Measurements from ENCODE around the gene CCNG2.
A peak's percentile ranks its signal among the peaks of the same experiment; 100 is the strongest.

Gene CCNG2

GRCh38 chr4:77147079-77147782 lies 9.8 kb upstream of the CCNG2 start:
- no peak for DNase-seq (ENCODE audit: low spot score)

- DNase-seq (ENCODE audit: low spot score), result no peak
These were observed 8.9 kb upstream of the CCNG2 start for GRCh38 chr4:77148078-77148477.

DNA sequence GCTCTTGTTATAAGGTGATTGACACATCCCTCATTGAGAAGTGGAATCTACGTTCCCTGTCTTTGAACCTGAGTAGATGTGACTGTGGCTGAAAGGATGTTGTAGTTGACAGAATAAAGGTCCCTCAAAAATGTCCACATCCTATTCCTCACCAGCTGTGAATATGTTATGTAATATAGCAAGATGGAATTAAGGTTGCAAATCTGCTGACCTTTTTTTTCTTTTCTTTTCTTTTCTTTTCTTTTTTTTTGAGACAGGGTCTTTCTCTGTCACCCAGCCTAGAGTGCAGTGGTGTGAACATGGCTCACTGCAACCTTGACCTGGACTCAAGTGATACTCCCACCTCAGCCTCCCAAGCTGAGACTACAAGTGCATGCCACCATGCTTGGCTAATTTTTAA lies 7.2 kb upstream of the CCNG2 start:
- DNase-seq (ENCODE audit: low spot score), result no peak

DNA sequence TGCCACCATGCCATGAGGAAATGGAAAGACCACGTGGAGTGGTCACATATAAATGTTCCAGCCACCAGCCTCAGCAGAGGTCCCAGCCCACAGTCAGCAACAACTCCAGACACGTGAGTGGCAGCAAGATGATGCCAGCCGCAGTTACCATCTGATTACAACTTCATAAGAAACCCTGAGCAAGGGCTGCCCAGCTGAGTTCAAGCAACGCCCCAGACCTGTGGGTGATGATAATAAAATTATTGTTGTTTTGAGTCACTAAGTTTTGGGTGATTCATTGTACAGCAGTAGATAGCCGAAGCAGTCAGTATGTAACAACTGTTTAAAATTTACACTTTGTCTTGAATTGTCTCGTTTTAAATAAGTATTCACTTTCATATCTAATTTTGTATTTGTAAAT lies 5.8 kb upstream of the CCNG2 start:
- DNase-seq (ENCODE audit: low spot score), result peak; percentile 15

DNA sequence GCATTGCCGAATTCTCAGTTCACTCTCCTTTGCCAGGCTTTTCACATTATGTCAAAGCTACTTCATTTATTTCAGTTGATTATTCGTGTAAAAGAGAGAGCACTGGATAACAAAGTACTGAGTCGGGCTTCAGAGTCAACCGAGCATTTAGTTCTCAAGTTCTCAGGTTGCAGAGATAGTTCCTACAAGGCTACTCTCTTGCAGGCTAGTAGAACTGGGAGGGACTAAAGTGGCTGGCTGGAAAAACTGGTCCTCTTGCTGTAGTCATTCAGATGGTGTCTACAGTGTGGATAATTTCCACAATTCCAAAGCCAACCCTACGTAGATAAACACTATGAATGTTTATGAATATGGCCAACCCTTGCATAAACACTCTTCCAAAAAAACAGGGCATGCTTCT lies 4.6 kb upstream of the CCNG2 start:
- no peak for DNase-seq (ENCODE audit: low spot score)

GRCh38 chr4:77153006-77153405 lies 4.0 kb upstream of the CCNG2 start:
- DNase-seq (ENCODE audit: low spot score), result no peak

DNA sequence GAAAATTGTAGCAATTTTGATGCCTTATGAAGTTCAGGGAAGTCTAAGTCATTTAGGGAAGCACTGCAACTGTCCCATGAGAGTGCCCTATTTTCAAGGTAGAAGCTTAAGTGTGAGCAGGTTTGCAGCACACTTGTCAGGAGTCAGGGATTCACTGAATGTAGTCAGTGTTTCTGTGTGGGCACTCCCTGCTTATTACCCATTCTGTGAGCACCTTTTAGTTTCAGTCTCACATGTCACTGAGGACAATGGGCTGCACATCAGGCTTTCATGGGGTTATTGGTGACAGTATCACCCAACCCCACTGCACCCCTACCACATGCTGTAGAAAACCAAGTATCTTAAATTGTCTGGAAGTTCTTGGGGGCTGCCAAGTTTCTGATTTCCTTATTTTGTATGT lies 2.9 kb upstream of the CCNG2 start:
- no peak for DNase-seq (ENCODE audit: low spot score)

DNA sequence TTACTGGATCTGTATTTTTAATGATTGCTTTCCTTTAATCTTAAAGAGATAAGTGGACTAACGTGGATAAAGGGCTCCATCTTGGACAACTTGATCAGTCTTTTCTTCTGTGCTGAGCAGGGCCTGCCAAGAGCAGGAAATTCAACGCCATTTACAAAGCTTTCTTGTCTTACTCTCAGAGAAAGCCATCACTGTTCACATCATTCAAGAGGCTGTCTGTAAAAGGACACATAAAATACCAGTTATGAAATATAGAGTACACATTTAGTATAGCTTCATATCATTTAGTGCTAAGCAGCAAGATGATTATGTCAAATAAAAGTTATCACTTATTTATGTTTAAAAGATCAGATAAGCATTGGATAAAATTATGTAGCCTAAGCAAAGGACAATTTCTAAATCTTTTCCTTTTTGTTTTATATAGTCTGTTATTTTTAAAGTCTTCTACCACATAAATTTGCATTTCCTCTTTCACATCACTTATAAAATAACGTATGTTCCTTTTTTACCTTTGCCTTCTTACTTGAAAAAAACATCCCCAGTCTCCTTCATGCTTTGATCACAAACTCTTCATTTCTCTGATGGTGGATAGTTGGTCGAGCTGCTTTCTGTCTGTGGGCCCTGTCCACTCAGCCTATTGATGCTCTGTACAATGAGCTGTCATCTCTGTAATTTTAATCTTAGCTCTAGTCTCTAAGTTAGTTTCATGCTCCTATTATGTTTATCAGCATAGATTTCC lies 2.1 kb upstream of the CCNG2 start:
- no peak for DNase-seq (ENCODE audit: low spot score)

DNA sequence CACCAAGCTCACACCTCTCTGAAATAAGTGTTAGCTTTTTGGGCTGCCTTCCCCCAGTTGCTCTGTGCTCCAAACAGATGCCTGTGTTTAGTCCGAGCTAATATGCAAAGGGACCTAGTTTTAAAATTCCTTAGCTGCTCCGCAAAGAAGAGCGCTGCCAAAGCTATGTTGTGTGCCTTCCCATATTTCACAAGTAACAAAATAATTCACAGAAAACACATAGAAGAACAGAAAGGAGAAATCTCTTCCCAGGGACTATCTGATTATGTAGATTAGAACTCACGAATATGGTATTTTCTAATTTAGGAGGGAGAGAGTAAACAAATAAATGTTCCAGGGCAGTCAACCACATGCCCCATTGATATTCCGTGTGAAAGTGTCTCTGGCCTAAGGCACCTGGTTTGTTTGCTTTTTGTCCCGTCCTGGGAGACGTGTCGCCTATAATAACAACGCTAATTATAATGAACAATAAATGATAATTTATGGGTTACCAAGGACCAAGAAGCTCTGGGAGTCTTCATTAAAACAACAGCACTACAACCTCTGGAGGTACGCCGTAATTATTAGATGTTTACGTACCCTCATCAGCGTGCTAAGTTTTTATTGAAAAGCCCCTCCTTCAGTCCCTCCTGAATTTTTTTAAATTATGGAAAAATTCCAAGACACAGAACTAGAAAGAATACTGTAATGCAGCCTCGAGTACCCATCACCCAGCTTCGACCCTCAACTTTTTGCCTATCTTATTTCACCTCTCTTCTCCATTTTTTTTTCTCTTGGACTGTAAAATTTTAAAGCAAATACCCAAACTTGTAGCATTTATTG lies 1.2 kb upstream of the CCNG2 start:
- no peak for DNase-seq (ENCODE audit: low spot score)

- peak; percentile 99 for DNase-seq (ENCODE audit: low spot score)
These were observed 485 bp upstream of the CCNG2 start for GRCh38 chr4:77156533-77156911.

DNA sequence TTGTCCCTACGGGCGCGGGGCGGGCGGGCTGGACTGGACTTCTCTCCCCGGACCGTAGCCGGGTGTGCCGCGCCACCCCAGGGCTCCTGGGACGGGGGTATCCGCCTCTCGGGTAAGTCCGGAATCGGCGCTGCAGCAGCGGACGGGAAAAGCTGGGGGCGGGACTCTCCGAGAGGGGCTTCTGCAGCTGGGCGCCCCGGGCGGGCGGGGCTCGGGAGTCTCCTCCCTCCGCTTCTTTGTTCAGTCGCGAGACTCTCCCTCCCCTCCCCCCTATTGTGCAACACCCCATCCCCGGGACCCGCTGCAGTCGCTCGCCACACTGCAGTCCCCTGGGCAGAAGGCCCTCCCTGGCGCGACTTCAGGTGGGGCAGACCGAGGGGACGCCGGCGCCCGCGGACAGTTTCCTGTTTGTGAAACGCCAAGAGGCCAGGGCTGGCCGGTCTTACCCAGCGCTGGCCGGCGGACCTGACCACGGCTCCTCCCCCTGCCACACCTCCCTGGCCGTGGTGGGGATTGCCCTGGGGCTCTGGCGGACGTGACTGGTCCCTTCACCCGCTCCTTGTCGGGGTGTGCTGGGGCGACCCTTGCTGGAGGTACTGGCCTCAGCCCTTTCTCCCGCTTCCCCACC lies 966 bp downstream of the CCNG2 start:
- peak; percentile 95 for DNase-seq (ENCODE audit: low spot score)

DNA sequence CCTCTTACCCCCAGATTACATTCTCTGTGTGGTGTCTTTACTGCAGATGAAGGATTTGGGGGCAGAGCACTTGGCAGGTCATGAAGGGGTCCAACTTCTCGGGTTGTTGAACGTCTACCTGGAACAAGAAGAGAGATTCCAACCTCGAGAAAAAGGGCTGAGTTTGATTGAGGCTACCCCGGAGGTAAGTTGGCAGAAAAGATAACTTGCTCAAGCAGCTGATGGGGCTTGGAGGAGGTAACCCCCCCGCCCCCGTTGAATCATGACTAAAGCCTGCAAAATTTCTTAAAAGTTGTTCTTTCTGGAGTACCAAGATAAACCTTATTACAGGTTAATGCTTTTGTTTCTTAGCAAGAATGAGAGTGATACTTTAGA lies 1.5 kb downstream of the CCNG2 start:
- DNase-seq (ENCODE audit: low spot score), result peak; percentile 28

DNA sequence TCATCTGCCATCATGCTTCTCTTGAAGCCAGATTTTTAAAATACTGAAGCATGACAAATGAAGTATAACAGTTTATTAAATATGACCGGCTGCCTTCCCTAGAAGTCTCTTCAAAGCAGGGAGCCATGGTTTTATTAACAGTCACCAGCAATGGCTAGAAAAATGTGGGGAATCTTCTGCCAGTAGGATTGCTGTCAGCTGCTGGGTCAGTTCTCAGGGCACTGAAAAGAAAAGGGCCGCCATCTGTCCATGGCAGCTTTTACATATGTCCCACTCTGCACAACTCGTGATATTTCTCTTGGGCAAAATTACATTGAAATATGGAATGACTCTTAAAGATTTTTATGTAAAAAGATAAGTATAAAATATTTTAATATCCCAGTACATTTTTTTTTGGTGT lies 2.8 kb downstream of the CCNG2 start:
- DNase-seq (ENCODE audit: low spot score), result no peak

DNA sequence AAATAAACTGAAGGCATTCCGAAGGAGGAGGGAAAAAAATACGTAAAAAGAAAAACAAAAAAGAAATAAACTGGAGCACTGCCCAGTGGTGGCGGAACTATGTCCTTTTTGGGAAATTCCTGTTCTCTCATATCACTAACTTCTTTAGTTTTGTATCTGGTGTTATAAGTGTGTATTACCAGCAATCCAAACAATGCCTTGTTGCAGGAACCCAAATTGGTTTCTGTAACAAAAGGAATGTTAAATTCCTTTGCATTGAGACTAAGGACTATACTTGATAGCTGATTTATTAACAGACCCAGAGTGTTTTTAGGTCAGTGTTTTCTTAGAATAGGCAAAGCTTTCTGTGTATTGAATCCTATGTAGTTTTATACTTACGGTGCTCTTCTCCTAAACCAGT lies 6.6 kb downstream of the CCNG2 start:
- DNase-seq (ENCODE audit: low spot score), result no peak

DNA sequence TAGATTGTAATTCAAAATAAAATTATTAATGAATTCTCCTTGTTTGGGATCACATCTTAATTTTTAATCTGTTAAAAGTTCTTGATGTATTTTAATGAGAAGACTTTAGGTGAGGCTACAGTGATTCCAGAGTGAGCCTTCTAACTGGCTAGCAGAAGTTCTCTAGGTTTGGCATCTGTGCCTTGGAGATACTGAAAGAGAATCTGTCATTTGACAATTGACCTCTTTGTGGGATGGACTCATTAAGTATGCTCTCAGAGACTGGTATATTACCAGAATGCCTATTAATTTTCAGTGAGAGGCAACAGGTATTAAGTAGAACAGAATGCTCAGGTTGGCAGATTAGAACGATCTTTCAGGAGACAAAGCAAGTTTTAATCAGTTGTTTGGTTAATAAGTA lies 10.2 kb downstream of the CCNG2 start:
- DNase-seq (ENCODE audit: low spot score), result no peak

GRCh38 chr4:77167866-77168265 lies 10.9 kb downstream of the CCNG2 start:
- no peak for DNase-seq (ENCODE audit: low spot score)

DNA sequence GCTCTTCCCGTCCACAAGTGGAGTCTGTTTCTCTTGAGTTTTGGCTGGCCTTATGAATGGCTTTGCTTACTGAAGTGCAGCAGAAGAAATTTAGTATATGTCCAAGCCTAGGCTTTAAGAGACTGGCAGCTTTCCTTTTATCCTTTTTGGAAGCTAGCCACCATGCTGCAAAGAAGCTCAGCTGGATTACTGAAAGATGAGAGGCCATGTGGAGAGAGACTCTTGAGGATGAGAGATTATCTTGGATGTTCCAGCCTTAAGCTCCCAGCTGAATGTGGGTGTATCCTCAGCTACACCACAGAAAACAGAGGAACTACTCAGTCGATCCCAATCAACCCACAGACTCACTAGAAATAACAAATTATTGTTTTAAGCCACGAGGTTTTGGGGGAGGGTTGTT lies 12.5 kb downstream of the CCNG2 start:
- DNase-seq (ENCODE audit: low spot score), result peak; percentile 20

DNA sequence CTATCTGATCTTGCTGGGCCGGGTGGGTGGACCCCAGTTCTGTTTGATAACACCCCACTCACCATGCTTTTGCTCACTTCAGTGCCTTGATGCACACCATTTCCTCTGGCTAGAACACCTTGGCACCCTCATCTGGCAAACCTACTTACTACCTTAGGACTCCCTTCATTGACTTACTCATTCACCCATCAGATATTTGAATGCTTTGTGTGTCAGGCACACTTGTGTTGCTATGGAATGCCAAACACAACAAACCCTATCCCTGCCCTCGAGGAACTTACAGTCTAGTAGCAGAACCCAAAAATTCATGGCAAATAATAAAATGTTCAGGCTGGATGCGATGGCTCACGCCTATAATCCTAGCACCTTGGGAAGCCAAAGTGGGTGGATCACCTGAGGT lies 13.9 kb downstream of the CCNG2 start:
- DNase-seq (ENCODE audit: low spot score), result no peak

- DNase-seq (ENCODE audit: low spot score), result peak; percentile 87
These were observed 15.3 kb downstream of the CCNG2 start for GRCh38 chr4:77172336-77172735.

GRCh38 chr4:77174426-77174825 lies 17.4 kb downstream of the CCNG2 start:
- DNase-seq (ENCODE audit: low spot score), result peak; percentile 44

GRCh38 chr4:77175201-77175611 lies 18.2 kb downstream of the CCNG2 start:
- DNase-seq (ENCODE audit: low spot score), result no peak

DNA sequence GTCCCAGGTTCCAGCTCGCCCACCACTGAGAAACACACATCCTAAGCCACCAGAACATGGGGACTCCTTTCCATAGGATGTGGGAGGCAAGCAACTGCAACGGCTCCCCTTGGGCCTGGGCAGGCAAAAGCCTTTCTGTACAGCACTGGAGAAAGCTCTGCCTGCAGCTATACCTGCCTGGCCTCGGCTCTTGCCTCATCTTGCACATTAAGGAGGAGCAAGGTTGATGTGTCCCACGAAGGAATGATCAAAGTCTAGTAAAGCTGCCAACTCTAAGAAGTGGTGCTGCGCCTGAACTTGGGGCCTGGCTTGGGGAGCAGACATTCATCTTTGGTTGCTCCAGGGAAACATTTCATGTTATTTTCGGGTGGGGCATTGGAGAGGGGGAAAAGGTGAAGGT lies 19.6 kb downstream of the CCNG2 start:
- no peak for DNase-seq (ENCODE audit: low spot score)

- no peak for DNase-seq (ENCODE audit: low spot score)
These were observed 20.2 kb downstream of the CCNG2 start for GRCh38 chr4:77177199-77177598.
